ENCODE measurements around the gene TM7SF3.

TM7SF3 gene

GRCh38 chr12:26939953-26940352 is 74.2 kb downstream of the TM7SF3 start:
- intact Hi-C loops (cut with micrococcal nuclease) = loop anchor here (2.0 to 10.0 kb wide), 2 partner anchors 13 to 365 kb away; no protein-coding TSS in a partner anchor

DNA sequence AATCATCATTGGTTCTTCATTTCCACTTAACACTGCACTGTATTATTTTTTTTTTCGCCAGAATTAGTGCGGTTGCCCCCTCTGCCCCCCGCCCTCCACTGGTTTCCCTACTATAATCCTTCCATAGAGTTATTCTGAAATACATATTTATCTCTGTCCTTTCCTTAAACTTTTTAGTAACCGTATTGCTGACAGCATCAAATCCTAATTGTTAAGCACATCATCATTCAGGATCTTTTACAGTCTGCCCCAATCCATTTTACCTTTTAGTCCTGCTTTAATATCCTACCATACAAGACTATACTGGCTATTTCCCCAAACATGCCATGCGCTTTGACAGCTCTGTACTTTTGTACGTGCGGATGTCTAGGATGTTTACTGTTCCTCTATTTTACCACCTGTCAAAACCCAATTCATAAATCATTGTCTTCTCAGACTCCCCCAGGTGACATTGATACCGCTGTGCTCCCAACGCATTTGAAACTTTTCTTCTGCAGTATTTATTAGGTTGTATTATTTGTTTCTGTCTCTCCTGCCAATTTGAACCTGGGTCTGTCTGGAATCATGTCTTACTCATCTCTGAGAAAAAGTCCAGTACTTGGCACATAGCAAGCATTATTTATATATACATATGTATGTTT is 74.9 kb downstream of the TM7SF3 start:
- Mint-ChIP-seq H3K9me3 (no peaks in the 10 kb centered on the region), H3K4me3 (peak overlapping the region; percentile 96), H3K27me3 (no peaks in the 10 kb centered on the region), H3K27ac (peak overlapping the region; percentile 99), H3K36me3 (ENCODE audit: low read depth) (peaks cover 29% of the 10 kb centered on the region), H3K4me1 (ENCODE audit: low read depth) (peaks cover 53% of the 10 kb centered on the region)
- intact Hi-C loops (cut with micrococcal nuclease) = loop anchor here (2.0 to 10.0 kb wide), 2 partner anchors 13 to 365 kb away; no protein-coding TSS in a partner anchor

More at GRCh38 chr12:26939953-26940352, 74.2 kb downstream of the TM7SF3 start:
- Mint-ChIP-seq H3K4me3 (no peak overlapping the region), H3K4me1 (ENCODE audit: low read depth) (peaks cover 47% of the 10 kb centered on the region), H3K27ac (no peak overlapping the region), H3K9me3 (no peaks in the 10 kb centered on the region), H3K27me3 (no peaks in the 10 kb centered on the region), H3K36me3 (ENCODE audit: low read depth) (peaks cover 23% of the 10 kb centered on the region)

DNA sequence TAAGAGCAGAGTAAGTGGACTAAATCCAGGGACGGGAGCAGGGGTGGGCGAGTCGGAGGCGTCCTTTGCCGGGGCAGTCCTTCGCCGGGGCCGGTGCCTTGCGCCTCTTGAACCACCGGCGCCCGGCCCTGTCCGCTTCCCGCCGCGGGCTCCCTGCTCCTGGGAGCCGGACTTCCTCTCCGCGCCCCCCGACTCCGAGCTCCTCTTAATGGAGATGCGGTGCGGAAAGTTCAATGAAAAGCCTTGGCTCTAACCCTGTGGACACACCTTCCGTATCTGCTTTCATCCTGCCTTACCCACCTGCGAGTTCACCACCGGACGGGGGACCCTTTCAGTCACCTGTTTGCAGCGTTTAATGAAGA is 75.5 kb downstream of the TM7SF3 start:
- Mint-ChIP-seq H3K9me3 (no peaks in the 10 kb centered on the region), H3K4me3 (peak overlapping the region; percentile 96)

GRCh38 chr12:26937863-26938700 is 76.1 kb downstream of the TM7SF3 start, which contains the start of the genes FGFR1OP2 and INTS13:
FGFR1OP2 (plus strand) TSS chr12:26938470; CDS start chr12:26954159, 15,689 bp downstream.
INTS13 (minus strand) TSS chr12:26937981; CDS start chr12:26936803, 1,178 bp downstream.
- Mint-ChIP-seq H3K4me3 (peak within 1 kb of the TSS; percentile 96), H3K27ac (peak within 1 kb of the TSS; percentile 99), H3K4me1 (ENCODE audit: low read depth) (peaks cover 42% of the 10 kb centered on the region), H3K9me3 (no peaks in the 10 kb centered on the region), H3K36me3 (ENCODE audit: low read depth) (peaks cover 36% of the 10 kb centered on the region), H3K27me3 (no peaks in the 10 kb centered on the region)
- intact Hi-C loops (cut with micrococcal nuclease) = loop anchor here (1.0 to 10.0 kb wide), 3 partner anchors 15 to 367 kb away; partner anchors contain the start of gene TM7SF3

More for the DNA sequence above, 75.5 kb downstream of the TM7SF3 start:
- Mint-ChIP-seq H3K36me3 (ENCODE audit: low read depth) (peaks cover 30% of the 10 kb centered on the region), H3K27ac (peak overlapping the region; percentile 99), H3K27me3 (no peaks in the 10 kb centered on the region), H3K4me1 (ENCODE audit: low read depth) (peaks cover 48% of the 10 kb centered on the region)
- intact Hi-C loops (cut with micrococcal nuclease) = loop anchor here (1.0 to 10.0 kb wide), 3 partner anchors 14 to 366 kb away; partner anchors contain the start of gene TM7SF3

GRCh38 chr12:26937443-26937862 is 76.7 kb downstream of the TM7SF3 start:
- H3K27me3 Mint-ChIP-seq = no peaks in the 10 kb centered on the region
- H3K9me3 Mint-ChIP-seq = no peaks in the 10 kb centered on the region
- H3K27ac Mint-ChIP-seq = peak overlapping the region; percentile 99
- peaks cover 43% of the 10 kb centered on the region for H3K36me3 Mint-ChIP-seq (ENCODE audit: low read depth)
- intact Hi-C loops (cut with micrococcal nuclease) = loop anchor here (10.0 kb wide), 1 partner anchor 367 kb away; no protein-coding TSS in a partner anchor
- H3K4me1 Mint-ChIP-seq (ENCODE audit: low read depth) = peaks cover 36% of the 10 kb centered on the region
- H3K4me3 Mint-ChIP-seq = peak overlapping the region; percentile 96

DNA sequence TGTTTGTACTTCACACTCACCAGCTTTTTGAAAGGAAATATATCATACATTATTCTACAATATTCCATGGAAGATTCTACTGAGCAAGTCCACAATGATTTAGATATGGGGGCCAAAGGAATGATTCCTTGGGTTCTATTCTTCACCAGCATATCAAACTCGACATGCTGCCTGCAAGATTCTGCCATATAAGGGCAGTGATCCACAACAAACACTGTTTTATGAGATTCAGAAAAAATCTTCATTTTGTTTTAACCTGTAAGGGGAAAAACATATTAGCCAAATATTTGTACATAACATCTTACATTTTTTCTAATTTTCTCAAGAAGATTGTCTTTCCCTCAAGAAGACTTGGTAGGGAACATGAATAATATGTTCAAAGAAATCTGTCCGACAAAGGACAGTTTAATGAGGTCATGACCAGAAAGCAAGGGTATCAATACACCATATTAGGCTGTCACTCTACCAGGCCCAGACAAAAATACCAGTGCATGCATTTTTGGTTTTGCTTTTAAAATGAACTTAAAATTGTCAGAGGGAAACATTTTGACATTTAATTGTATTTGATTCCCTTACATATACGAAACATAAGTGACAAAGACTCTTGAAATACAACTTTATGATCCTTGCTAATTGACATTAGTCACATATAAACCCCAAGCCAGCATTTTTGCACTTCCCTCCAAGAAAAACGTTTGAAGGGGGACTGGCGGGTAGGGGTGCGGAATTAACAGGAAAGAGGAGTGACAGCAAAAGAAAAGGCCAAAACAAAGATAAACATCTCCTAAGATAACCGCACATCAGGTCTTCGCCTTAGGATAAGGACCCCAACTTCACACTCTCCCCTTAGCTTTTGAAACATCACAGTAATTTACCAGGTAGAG is 77.4 kb downstream of the TM7SF3 start:
- Mint-ChIP-seq H3K27me3 (no peaks in the 10 kb centered on the region), H3K9me3 (no peaks in the 10 kb centered on the region), H3K4me3 (peak overlapping the region; percentile 96), H3K27ac (peak overlapping the region; percentile 99), H3K4me1 (ENCODE audit: low read depth) (peaks cover 29% of the 10 kb centered on the region), H3K36me3 (ENCODE audit: low read depth) (peaks cover 49% of the 10 kb centered on the region)
- intact Hi-C loops (cut with micrococcal nuclease) = loop anchor here (10.0 kb wide), 1 partner anchor 368 kb away; no protein-coding TSS in a partner anchor

- Mint-ChIP-seq H3K9me3 (no peaks in the 10 kb centered on the region), H3K27me3 (no peaks in the 10 kb centered on the region), H3K4me3 (peak overlapping the region; percentile 2), H3K4me1 (ENCODE audit: low read depth) (peaks cover 26% of the 10 kb centered on the region), H3K27ac (no peak overlapping the region), H3K36me3 (ENCODE audit: low read depth) (peaks cover 58% of the 10 kb centered on the region)
- intact Hi-C loops (cut with micrococcal nuclease) = loop anchor here (10.0 kb wide), 1 partner anchor 369 kb away; no protein-coding TSS in a partner anchor
Observed at GRCh38 chr12:26935636-26936378, 78.4 kb downstream of the TM7SF3 start.

DNA sequence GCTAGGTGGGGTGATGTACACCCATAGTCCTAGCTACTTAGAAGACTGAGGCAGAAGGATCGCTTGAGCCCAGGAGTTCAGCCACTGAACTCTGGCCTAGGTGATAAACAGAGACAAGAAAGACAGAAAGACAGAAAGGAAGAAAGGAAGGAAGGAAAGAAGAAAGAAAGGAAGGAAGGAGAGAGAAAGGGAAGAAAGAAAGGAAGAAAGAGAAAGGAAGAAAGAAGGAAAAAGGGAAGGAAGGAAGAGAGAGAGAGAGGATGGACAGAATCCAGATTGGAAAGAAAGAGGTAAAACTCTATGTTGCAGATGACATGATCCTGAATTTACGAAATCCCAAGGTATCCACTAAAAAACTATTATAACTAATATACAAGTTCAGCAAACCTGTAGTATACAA is 84.6 kb downstream of the TM7SF3 start:
- intact Hi-C loops (cut with micrococcal nuclease) = no loop called here
- Mint-ChIP-seq H3K4me1 (ENCODE audit: low read depth) (peaks cover 7% of the 10 kb centered on the region), H3K27ac (no peak overlapping the region), H3K36me3 (ENCODE audit: low read depth) (peaks cover 78% of the 10 kb centered on the region), H3K4me3 (no peak overlapping the region), H3K9me3 (no peaks in the 10 kb centered on the region), H3K27me3 (no peaks in the 10 kb centered on the region)

GRCh38 chr12:26928661-26929060 is 85.5 kb downstream of the TM7SF3 start:
- no peaks in the 10 kb centered on the region for H3K27me3 Mint-ChIP-seq
- H3K27ac Mint-ChIP-seq = no peak overlapping the region

More at GRCh38 chr12:26928661-26929060, 85.5 kb downstream of the TM7SF3 start:
- intact Hi-C loops (cut with micrococcal nuclease) = no loop called here
- Mint-ChIP-seq H3K4me3 (no peak overlapping the region), H3K9me3 (no peaks in the 10 kb centered on the region), H3K36me3 (ENCODE audit: low read depth) (peaks cover 83% of the 10 kb centered on the region), H3K4me1 (ENCODE audit: low read depth) (peaks cover 5% of the 10 kb centered on the region)

All from dendritic cell treated with granulocyte-macrophage colony-stimulating factor and Interleukin-4, amounts not matched to agents 40 ng/mL and 50 ng/mL, for 4 days (primary cell).